Endothelial cell of hepatic sinusoid (primary cell): ENCODE data around the gene ADPRM.

Experiments used
- in situ Hi-C: cut with HindIII; loops from 2 replicates; pipeline ENCODE4 v1.10.0; 2017; ENCODE audit warnings: low sequenced_read_pairs

ADPRM gene

DNA sequence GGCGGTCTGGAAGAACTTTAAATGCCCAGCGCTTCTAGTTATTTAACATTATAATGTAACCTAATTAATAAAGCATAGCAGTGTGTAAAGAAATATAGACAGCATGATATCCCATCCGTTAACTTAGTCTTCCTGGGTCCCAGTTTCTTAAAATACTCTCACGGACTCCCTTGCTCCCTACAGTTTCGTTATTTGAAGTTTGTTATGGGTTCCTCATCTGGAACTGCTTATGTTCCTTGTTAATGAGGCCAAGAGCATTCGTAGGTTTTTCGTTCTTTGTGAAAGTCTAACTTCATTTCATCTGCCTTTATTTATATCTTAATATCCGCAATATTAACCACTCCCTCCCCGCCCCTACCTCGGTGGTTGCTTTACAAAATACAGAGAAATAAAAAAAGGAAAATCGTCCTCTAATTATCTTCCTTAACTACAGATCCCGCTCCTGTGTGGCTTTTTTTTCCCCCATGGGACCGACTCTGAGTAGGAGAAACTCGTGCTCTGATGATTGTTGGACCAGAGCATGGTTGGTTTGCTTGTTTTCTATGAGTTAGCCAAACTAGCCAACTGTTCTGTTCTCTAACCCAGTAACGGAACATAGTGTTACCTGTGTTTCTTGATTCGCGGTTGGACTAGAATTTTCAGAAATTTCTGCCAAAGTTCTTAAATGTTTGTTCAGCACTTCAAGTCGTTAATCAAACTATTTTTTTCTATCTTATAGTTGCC is 863 bp downstream of the ADPRM start:
- in situ Hi-C loops = no loop called here

GRCh38 chr17:10699856-10700255 is 2.5 kb downstream of the ADPRM start:
- in situ Hi-C loops = no loop called here

GRCh38 chr17:10702574-10702973 is 5.2 kb downstream of the ADPRM start:
- in situ Hi-C loops = no loop called here

- in situ Hi-C loops = no loop called here
Measured at GRCh38 chr17:10705727-10706126, 8.3 kb downstream of the ADPRM start.

- in situ Hi-C loops = no loop called here
Measured at GRCh38 chr17:10713318-10713717, 15.9 kb downstream of the ADPRM start.

DNA sequence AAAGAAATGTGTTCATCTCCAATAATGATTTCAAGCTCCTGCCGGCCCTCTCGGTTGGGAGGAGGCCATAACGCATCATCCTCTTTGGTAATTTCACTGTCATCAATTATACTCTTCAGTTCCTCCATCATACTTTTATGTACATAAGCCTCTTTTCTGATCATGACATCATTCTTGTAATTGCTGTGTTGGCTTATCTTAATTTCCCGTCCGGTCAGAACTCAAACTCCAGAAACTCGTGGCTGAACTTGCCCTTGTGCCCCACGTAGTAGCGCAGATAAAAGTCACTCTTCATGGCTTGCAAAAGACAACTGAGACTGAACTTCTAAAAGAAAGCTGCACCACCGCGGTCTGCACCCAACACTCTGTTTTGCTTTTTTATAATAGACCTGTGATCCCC is 18.8 kb downstream of the ADPRM start:
- in situ Hi-C loops = no loop called here

GRCh38 chr17:10718547-10718946 is 21.2 kb downstream of the ADPRM start:
- in situ Hi-C loops = no loop called here

DNA sequence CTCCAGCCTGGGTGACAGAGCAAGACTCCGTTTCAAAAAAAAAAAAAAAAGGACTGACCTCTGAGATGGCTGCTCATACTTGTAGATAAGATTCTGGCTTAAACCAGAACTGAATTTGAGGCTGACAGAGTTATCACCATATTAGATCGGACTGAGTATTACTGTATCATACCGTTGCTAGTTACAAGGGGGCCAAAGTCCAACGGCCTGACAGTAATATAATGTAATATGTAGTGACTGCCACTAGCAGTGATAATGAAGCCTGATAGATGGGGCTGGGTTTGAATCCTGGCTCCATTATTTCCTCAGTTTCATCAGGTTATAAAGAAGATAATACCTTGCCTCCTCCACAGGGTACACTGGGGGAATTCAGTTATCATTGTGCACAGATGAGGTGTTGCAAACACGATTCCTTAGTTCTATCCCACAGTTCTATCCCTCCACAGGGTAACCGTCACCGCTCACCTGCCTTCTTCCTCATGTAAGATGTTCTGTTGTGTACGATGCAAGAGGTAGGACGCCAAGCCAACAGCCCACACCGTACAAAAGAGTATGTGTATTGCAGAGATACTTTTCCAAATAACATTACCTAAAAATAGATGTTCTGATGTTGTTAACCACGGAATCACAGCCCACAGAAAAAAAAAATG is 27.3 kb downstream of the ADPRM start:
- in situ Hi-C loops = no loop called here

GRCh38 chr17:10725262-10725661 is 27.9 kb downstream of the ADPRM start:
- in situ Hi-C loops = no loop called here

- in situ Hi-C loops = no loop called here
Measured at GRCh38 chr17:10726196-10726595, 28.8 kb downstream of the ADPRM start.

- in situ Hi-C loops = no loop called here
Measured at GRCh38 chr17:10727192-10727591, 29.8 kb downstream of the ADPRM start.

- in situ Hi-C loops = no loop called here
Measured at GRCh38 chr17:10728331-10728892, 31.0 kb downstream of the ADPRM start.

DNA sequence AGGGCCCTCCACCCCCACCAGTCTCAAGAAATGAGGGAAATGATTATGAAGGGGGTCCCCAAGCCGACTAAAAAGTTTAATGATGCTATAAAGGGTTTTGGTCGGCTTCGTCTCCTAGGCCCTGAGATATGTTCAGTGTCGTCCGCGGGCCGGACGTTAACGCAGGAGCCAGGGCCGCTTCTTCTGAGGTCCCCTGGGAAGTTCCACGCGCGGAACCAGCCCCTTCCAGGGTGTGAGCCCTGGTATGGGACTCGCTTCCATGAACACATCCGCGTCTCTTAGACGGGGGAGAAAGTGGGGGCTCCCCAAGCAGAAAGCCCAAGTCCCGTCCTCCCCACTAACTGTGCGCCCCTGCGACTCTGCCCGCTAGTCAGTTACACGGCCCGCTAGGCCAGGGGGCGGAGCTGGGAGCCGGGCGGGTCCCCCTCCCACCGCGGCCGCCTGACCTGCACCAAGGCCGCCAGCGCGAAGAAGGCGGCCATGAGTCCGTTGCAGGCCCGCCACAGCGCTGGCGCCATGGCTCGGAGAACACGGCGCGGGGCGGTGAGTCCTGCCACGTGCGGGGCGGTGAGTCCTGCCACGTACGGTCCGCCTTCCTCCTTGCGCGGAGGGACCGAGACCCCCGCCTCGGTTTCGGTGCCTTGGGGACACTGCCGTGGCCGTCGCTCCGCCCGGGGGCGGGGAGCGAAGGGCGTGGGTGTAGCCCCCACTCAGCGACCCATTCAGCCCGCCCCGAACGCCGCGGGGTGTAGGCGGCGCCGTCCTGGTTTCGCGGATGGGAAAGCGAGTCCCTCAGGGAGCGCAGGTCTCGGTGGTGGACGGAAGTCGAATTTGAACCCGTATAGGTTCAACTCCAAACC is 32.2 kb downstream of the ADPRM start, which contains the start of gene TMEM220:
TSS of gene TMEM220 (minus strand) at position 690 of the 860 bp plus-strand sequence. CDS start at position 518, 172 bp downstream.
- in situ Hi-C loops = loop anchor here (5.0 kb wide), 1 partner anchor 87 kb away; no protein-coding TSS in a partner anchor

- in situ Hi-C loops = loop anchor here (5.0 kb wide), 1 partner anchor 88 kb away; no protein-coding TSS in a partner anchor
Measured at GRCh38 chr17:10730247-10730646, 32.9 kb downstream of the ADPRM start.

- in situ Hi-C loops = loop anchor here (5.0 kb wide), 1 partner anchor 89 kb away; no protein-coding TSS in a partner anchor
Measured at GRCh38 chr17:10731408-10731879, 34.0 kb downstream of the ADPRM start.

DNA sequence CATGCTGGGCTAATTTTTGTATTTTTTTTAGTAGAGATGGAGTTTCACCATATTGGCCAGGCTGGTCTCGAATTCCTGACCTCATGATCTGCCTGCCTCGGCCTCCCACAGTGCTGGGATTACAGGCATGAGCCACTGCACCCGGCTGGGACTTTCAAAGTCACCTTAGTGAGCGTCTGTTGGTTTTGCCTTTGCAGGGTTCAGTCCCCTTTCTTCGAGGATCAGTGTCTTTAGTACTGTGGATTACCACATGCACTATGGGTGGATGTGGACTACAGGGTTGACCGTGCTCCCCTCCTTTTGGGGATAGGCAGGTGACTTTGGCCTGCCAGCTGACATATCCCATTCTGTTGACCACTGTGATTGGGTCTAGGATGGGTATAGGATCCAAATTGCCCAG is 34.7 kb downstream of the ADPRM start:
- in situ Hi-C loops = loop anchor here (5.0 kb wide), 1 partner anchor 90 kb away; no protein-coding TSS in a partner anchor

GRCh38 chr17:10733666-10734065 is 36.3 kb downstream of the ADPRM start:
- in situ Hi-C loops = loop anchor here (5.0 kb wide), 1 partner anchor 91 kb away; no protein-coding TSS in a partner anchor

- in situ Hi-C loops = no loop called here
Measured at GRCh38 chr17:10735251-10735650, 37.9 kb downstream of the ADPRM start.

- in situ Hi-C loops = no loop called here
Measured at GRCh38 chr17:10735821-10736220, 38.4 kb downstream of the ADPRM start.

DNA sequence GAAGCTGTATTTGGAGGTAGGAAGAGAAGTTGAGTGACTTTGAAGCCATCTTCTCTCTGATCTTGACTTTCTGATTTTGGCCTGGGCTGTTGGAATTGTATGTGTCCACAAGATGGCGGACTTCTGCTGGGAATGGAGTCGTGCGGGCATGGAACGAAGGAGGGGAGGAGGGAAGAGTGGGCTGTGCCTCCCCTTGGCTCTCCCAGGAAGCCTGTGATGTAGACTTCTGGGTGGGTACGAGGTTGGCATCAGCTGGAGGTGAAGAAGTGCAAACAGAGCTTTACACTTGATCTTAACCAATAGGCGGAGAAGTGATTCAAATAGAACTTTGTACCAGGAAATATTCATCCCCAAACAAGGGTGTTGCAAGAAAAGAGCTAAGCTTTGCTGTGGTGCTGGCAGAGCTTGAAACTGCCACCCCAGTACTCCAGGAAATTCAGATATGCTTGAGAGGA is 39.8 kb downstream of the ADPRM start:
- in situ Hi-C loops = no loop called here

DNA sequence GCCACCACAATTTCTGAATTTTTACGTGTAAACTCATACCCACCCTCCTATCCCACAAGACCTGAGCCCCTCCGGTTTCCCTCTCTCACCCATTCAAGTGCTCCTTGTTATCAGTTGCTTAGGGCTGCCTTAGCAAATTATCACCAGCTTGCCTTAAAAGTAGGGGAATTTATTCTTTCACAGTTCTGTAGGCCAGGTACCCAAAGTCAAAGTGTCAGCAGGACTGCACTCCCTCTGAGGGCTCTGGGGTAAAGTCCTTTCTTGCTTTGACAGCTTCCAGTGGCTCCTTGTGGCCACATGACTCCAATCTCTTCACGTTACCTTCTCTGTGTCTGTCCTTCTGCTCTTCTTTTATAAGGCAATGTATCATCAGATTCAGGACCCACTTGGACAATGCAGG is 40.3 kb downstream of the ADPRM start:
- in situ Hi-C loops = no loop called here
